LNCAP (cell line): ENCODE measurements around the gene BRINP2.

ENCODE experiments used
- TF ChIP-seq, protein P1 (sequence below): fragments of 450-650 bp; IDR thresholded peaks from 2 replicates; pipeline ENCODE4 v1.5.1; 2017; ENCODE audit warnings: mild to moderate bottlenecking

The BRINP2 gene

GRCh38 chr1:177131723-177132122 is 39.0 kb upstream of the BRINP2 start:
- TF ChIP-seq, protein P1, sequence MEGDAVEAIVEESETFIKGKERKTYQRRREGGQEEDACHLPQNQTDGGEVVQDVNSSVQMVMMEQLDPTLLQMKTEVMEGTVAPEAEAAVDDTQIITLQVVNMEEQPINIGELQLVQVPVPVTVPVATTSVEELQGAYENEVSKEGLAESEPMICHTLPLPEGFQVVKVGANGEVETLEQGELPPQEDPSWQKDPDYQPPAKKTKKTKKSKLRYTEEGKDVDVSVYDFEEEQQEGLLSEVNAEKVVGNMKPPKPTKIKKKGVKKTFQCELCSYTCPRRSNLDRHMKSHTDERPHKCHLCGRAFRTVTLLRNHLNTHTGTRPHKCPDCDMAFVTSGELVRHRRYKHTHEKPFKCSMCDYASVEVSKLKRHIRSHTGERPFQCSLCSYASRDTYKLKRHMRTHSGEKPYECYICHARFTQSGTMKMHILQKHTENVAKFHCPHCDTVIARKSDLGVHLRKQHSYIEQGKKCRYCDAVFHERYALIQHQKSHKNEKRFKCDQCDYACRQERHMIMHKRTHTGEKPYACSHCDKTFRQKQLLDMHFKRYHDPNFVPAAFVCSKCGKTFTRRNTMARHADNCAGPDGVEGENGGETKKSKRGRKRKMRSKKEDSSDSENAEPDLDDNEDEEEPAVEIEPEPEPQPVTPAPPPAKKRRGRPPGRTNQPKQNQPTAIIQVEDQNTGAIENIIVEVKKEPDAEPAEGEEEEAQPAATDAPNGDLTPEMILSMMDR, result no peak

DNA sequence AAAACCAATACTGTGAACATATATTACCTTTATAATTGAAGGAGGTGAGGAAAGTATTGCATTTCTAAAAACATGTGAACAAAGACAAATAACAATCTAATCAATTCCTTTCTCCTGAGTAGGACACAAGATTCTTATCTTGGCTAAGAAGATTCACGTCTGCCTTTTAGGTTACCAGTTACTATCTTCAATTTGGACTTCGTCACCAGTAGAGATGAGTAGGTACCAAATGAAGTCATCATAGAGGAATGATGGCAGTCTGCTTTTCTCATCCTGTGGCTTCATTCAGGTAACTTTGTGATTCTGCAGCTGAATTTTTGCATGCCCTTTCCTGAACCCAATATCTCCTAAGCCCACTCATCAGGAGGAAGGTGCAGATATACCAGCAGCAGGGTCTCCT is 38.6 kb upstream of the BRINP2 start:
- TF ChIP-seq, protein P1, result no peak

DNA sequence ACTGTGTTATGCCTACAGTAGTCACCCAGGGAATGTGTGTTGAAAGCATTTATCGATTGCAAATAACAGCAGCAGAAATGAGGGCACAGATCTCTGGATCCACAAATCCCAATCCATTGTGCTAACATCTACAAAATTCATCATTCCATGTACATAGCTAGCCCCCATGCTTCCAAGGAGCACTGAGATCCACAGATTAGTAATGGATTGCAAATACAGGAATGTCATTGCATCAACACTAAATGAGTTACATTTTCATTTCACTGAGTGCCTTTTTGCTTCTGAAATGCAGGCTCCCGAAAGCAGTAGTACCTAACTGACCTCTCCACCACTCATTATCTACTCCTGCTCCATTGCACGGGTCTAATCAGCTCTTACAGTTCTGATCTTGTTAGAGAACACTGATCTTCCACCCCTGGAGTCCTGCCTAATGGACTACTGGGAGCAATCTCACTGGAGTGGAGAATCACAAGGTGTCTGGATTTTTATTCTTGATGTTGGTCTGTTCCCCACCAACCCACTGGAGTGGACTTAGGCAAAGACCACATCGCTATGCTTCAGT is 36.7 kb upstream of the BRINP2 start:
- TF ChIP-seq, protein P1, result no peak

GRCh38 chr1:177135250-177135649 is 35.5 kb upstream of the BRINP2 start:
- TF ChIP-seq, protein P1, result no peak

DNA sequence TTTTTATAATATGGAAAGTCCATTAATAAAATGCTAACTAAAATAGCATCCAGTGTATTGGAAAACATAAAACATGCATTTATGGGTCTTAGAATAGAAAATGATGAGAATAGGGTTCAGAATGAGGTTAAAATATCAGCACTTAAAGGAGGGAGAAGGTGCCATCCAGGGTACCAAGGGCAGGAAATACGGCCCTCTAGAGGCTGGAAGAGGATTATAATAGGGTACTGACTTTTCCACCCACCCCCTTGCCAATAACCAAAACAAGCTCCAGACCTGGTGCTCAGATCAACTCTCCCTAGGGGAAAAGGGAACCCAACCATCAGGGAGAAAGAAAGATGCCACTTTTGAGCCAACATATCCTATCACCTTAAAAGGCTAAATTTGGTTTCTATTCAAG is 32.9 kb upstream of the BRINP2 start:
- TF ChIP-seq, protein P1, result no peak

DNA sequence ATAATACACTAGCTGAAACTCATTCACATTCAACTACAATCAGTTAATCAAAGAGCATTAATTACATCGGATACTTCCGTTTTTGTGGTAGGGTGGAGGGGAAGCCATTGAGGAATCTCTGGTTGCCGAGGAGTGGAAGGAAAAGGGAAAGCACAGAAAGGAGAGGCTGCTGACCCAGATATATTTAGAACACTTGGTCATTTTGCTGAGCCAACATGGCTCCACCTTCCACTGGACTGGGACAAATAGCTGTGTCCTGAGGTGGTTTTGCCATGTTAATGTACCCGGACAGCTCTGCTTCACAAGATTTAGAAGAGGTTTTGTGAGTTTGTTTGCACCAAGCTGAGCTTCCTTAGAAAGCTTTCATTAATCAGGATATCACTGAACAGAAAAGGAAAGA is 32.4 kb upstream of the BRINP2 start:
- TF ChIP-seq, protein P1, result no peak

- TF ChIP-seq, protein P1, result no peak
Measured at GRCh38 chr1:177142010-177142409, 28.7 kb upstream of the BRINP2 start.

DNA sequence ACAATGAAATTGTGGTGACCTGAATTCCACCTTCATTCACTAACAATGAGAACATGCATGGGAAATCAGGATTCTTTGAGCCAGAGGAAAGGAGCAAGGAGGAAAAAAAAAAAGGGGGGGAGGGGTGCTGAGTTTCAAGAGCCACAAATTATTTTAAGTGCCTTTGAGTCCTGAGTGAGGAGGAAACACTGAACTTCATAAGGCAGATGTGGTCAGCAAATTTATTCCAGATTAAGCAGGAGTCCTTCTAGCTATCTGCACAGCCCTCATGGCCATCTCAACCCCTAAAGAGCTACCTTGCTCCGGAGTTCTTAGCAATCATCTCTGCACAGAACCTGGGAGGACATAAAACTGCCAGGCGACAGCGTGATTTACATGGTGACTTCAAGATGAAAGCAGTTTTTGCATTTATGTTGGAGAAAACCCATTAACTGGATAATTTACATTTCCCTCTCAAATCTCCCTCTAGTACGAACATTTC is 27.9 kb upstream of the BRINP2 start:
- TF ChIP-seq, protein P1, result no peak
